ENCODE data around the gene ZNF180.

GRCh38 chr19:44451687-44452086 lies 48.6 kb downstream of the ZNF180 start:
- TF ChIP-seq CTCF (IDR thresholded peaks at IDR 0.05) (no peak), PRDM15 (CRISPR knock-in tag; IDR thresholded peaks at IDR 0.05) (no peak), MAX (CRISPR knock-in tag; IDR thresholded peaks at IDR 0.05) (no peak), ZNF317 (CRISPR knock-in tag; IDR thresholded peaks at IDR 0.05; ENCODE audit: borderline replicate concordance, low read depth) (no peak), FOXJ3 (CRISPR knock-in tag; IDR thresholded peaks at IDR 0.05; ENCODE audit: borderline replicate concordance) (no peak), ZNF425 (CRISPR knock-in tag; conservative IDR thresholded peaks at IDR 0.05) (no peak), FOXK1 (CRISPR knock-in tag; IDR thresholded peaks at IDR 0.05) (no peak), NR3C1 (CRISPR knock-in tag; conservative IDR thresholded peaks at IDR 0.05; ENCODE audit: low read depth) (no peak)

Measured in WTC11 (cell line).